HUDEP-2 (cell line): ENCODE data around the gene WIPI1.
A peak's percentile ranks its signal among the peaks of the same experiment; 100 is the strongest.
"Not testable (repeated sequence)": the region's sequence is repeated elsewhere in the genome, so short reads cannot be mapped to it uniquely, and the experiment has no call there.

ENCODE experiments used
- DNase-seq, 76 experiments: peaks; one replicate each; lab custom pipeline; 2025; ENCODE audit not compliant: unreplicated experiment in 76 of 76; lab: John Stamatoyannopoulos, UW

The WIPI1 gene, protein sequence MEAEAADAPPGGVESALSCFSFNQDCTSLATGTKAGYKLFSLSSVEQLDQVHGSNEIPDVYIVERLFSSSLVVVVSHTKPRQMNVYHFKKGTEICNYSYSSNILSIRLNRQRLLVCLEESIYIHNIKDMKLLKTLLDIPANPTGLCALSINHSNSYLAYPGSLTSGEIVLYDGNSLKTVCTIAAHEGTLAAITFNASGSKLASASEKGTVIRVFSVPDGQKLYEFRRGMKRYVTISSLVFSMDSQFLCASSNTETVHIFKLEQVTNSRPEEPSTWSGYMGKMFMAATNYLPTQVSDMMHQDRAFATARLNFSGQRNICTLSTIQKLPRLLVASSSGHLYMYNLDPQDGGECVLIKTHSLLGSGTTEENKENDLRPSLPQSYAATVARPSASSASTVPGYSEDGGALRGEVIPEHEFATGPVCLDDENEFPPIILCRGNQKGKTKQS

DNA sequence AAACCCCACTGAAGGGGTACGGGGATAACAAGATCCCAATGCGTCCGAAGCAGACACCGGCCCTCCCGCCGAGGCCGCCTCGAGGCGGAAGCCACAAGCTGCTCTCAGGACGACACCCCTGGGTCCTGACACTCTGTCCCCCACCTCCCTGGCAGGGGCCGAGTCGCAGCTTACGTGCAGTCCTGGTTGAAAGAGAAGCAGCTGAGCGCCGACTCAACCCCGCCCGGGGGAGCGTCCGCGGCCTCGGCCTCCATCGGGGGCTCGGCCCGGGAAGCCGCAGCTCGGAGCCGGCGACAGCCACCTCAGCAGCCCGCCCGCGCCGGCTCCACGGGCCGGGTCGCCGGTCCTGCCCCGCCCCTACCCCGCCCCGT lies at the start of gene WIPI1:
Gene WIPI1 (minus strand): TSS at position 329 of the 371 bp plus-strand sequence. CDS start 75 bp downstream, at position 254.
- peak in 27 of 76 experiments; percentile 15 to 75 (median 48) for DNase-seq

DNA sequence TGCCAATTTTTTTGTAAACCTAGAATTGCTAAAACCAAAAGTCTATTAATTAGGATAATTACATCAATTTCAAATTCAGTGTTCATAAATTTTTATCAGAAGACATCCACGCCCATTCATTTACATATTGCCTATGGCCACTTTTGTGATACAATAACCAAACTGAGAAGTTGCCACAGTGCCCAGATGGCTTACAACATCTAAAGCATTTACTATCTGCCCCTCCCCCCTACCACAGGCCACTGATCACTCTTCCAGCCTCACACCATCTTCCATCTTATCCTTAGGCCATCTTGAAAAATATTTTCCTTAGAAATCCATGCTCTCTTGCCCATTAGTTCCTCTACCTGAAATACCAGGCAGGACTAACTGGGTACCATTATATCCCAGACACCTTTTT lies 48.7 kb upstream of the WIPI1 start:
- no peak for DNase-seq

DNA sequence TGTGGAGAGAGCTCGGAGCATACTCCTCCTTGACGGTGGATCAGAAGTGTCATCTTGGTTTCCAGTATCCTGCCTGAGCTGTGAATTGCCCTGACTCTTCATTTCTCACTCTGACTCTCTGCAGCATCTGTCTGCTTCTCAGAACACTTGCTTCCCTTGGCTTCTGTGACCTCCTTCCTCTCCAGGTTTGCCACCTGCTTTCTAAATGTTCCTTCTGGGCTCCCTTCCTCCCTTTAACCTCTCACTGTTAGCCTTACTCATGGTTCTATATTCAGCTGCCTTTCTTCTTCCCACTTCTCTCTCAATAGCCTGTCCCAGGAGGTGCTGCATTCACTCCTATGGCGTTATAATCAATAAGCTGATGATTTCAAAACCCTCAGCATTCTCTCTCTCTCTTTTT lies 43.8 kb upstream of the WIPI1 start:
- no peak for DNase-seq

DNA sequence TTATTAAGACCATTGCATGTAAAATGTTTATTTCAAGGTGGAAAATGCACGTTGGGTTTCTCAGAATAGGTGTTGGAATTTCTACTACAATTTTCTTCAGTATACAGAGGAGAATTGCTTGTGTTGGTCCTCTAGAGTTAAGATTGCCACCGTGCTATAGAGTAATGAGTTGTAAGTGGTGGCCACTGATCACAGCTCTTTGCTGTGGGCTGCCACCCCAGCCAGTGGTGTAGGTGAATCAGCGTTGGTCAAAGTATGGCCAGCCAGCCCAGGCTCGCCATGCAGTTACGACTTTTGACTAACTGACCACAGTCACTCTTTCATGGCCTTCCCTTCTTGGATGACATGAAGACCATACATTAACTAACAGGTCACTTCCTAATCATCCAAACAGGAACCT lies 42.3 kb upstream of the WIPI1 start:
- DNase-seq, result no peak

DNA sequence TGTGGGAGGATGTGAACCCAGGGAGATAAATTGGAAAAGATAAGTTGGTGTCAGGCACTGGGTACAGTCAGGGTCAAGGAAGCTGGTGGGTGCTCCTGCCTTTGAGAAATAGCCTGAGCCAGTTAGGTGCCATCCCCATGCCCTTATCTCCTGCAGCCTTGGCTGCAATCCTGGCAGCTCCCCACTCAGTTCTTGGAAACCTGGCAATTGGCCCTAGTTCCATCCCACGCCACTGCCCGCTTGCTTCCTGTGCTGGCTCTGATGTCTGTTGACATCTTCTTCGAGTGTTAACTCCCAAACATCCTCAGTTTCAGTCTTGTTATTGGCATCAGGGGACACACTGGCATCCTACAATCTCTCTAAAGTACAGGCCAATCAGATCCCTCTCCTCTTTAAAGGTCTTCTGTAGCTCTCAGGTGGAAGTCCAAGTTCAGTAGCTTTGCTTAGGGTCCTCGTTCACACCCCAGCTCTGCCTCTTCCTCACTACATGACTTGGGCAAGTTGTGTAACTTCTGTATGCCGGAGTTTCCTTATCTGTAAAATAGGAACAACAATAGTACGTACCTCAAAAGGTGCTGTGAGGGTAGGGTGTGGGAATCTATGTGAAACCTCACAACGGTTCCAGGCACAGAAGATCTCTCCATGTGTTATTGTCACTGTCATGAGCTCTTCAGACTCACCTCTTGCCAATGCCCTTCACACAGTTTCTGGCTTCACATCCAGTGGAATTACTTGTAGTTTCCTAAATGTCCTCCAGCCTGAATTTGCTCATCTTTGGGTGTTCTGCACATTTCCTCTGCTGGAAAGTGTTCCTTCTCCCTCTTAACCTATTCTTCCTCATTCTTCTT lies 41.4 kb upstream of the WIPI1 start:
- DNase-seq, result peak in 73 of 76 experiments; percentile 13 to 89 (median 69)

DNA sequence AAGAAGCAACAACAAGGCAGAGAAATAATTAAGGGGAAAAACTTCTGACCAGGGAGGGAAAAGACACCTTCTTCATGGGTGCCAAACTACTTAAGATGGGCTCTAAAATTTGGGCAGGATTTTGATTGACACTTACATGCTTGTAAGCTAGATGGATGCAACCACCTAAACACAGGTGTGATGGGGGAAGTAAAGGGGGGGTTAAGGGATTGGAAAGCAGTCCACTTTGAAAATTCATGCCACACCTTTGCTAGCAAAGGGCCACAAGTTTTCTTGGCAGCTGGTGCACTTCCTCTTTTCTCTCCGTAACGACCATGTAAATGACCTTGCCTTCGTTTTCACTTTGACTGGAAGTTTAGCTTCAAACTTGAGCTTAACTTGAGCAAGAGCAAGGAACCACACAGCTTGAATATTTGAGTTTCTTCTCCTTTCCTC lies 40.6 kb upstream of the WIPI1 start:
- peak in 55 of 76 experiments; percentile 11 to 80 (median 45) for DNase-seq

DNA sequence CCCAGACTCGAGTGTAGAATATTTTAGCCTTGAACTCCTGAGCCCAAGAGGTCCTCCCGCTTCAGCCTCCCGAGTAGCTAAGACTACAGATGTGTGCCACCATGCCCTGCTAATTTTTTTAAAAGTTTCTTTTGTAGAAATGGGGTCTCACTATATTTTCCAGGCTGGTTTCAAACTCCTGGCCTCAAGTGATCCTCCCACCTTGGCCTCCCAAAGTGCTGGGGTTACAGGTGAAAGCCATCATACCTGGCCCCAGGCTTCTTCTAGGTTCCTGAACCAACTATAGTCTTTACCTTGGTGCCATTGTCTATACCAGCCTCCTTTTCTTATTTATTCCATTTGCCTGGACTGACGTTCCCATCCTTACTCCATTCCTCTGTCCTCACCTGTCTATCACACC lies 37.8 kb upstream of the WIPI1 start:
- no peak for DNase-seq

DNA sequence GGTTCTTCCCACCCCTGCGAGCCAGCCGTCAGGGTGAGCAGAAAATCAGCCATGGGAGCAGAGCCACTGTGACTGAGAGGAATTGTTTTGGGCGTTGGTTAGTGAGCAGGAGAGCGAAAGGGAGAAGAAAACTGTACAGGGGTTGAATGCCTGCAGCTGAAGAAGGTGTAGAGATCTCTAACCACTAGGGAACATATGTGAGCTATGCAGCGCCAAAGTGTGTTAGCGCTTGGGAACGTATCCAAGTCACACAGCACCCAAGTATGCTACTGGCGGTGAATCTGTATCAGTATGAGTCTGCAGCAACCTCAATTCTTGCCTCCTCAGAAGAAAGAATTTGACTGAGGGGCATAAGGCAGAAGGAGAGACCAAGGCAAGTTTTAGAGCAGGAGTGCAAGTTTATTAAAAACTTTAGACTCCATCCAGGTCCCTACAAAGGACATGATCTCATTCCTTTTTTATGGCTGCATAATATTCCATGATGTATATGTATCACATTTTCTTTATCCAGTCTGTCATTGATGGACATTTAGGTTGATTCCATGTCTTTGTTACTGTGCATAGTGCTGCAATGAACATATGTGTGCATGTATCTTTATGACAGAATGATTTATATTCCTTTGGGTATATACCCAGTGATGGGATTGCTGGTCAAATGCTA lies 35.2 kb upstream of the WIPI1 start:
- DNase-seq, result not testable (repeated sequence)

DNA sequence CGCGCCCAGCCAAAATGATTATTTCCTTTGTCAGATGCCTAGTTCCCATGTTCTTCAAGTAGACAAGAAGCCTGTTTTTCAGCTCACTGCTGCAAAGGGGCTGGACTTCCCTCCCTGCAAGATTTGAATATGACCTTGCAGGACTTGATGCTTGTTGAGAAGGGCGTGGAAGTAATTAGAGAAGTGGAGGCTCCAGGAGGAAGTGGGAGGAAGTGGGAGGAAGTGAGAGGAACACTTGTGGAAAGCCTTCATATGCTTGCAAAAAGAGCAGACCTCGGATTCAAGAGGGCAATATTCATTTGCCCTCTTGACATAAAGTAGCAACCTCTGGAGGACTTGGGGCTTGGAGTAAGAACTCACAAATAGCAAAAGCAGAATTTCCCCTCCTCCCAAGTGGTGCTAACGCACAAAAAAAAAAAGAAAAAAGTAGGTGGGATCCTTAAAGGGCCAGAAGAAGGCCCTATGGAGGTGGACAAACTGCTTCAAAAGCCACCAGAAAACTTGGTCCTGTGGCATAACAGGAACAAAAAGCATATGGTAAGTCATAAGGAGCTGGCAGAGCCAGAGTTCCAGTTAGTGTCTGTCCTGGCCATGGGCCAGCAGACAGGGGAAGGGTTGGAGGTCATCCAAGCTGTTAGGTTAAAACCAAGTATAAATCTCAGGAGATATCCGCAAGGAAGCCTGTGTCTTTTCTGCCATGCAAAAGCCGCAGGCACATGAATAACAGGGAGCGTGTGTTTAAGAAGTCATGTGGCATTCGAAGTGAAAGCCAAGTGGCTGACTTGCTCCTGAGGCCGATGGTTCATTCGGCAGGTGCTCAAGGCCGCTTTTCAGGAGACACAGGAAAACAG lies 34.3 kb upstream of the WIPI1 start:
- peak in 10 of 76 experiments; percentile 6 to 29 (median 20) for DNase-seq

DNA sequence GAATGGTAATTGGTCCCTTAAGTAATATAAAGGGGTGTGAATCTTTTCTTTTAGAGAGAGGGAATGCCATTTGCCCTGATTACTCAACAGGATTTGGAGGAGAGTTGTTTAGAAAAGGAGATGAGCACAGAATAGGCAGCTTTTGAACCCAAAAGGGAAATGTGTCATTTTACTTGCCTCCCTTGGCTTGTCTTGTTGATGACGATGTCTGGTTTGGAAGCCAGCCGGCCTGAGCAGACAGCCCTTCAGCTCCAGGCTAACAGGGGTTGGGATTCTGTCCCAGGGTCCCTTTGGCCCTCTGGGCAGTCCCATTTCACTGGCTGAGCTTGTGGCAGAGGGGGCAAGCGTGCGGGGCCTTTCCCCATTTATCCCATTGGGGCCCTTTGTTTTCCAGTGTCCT lies 32.6 kb upstream of the WIPI1 start:
- DNase-seq, result no peak

DNA sequence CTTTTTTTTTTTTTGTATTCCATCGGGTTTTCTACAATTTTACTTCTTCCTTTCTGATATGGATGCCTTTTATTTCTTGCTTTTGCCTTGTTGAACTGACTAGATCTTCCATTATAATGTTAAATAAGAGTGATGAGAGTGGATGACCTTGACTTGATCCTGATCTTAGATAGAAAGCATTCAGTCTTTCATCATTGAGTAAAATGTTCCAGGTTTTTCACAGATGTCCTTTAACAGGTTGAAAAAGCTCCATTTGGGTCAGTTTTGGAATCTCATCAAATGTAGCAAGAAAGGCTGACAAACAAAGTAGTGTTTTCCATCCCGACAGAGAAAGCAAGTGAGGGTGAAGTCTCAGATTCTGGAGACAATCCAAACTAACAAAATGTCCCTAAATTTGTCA lies 27.2 kb upstream of the WIPI1 start:
- no peak for DNase-seq

DNA sequence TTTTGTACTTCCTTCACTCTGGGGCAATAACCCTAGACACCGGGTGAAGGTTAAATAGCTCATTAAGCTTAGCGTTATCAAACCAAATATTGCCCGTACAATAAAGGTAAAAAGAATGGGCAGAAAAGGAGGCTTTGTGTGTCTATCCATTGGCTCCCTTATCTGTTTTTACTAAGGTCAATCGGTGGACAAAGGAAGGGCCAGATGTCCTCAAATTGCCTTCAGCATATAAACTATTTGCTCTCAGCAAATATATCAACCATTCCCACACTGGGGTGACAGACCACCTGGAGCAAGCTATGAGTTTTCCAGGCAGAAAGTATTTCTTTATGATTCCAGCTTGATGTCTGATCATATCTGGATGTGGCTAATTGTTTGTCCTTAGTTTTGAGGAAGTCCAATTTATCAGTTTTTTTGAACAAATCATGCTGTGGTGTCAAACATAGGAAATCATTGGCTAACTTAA lies 25.3 kb upstream of the WIPI1 start:
- no peak for DNase-seq

DNA sequence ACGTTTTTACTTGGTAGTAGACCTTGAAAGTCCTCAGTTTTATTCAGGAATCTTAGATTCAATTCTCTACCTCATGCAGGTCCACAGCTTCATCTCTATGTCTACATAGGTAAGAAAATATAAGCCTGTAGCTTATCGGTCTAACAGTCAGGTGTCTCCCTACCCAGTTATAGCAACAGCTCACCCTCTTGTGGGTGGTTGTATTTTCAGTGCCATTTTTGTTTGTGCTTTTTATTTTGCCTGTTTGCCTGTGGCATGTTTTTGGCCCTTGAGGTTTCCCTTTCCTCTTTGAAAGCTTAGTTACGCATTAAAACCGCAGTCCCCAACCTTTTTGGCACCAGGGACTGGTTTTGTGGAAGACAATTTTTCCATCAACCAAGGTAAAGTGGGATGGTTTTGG lies 23.6 kb upstream of the WIPI1 start:
- no peak for DNase-seq

DNA sequence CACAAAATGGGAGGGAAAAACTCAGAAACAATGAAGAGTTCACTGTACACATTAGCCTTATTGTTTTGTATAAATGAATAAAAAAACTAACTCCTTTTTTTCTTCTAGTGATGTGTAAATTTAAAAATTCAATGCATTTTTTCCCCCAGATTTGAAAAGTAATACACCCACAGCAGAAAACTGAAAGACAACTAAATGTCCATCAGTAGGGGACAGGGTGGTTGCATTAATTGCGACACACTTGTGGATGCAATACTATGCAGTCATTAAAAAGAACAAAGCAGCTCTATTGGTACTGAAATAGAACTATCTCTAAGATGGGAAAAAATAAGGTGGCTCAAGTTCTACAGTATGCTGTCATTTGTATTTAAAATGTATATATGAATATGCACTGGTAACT lies 13.7 kb upstream of the WIPI1 start:
- DNase-seq, result no peak

DNA sequence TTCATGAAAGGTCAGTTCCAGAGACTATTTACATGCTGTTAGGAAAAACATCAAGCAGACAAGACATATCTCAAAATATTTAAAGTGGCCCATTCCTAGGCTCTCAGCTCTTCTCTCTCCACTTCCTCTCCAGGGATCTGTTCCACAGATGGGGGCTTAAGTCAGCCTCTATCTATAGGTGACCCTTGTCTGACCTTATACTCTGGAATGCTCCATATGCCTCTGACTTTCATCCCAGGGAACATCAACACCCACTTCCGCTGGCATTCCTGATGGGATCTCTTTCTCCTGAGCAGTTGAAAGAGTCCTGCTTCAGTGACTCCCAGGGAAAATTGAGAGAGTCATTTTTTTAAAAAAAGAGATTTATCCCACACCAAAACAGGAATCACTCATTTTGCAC lies 11.5 kb upstream of the WIPI1 start:
- no peak for DNase-seq

DNA sequence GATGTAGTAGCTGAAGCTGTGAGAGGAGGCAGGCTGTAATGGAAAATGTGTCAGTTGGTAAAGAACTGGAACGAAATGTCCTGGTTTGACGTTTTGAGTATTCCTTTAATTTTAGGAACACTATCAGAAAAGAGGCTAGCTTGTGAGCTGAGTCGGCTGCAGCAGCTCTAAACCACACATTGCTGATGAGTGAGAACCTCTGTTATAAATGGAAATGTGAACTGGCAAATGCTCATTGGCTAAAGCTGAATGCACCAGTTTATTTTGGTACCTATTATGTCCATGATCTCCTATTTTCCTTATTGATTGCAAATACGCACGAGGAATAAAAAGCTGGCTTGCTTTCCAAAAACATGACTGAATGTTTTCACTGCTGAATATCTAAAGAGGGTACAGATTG lies 11.0 kb upstream of the WIPI1 start:
- DNase-seq, result no peak

DNA sequence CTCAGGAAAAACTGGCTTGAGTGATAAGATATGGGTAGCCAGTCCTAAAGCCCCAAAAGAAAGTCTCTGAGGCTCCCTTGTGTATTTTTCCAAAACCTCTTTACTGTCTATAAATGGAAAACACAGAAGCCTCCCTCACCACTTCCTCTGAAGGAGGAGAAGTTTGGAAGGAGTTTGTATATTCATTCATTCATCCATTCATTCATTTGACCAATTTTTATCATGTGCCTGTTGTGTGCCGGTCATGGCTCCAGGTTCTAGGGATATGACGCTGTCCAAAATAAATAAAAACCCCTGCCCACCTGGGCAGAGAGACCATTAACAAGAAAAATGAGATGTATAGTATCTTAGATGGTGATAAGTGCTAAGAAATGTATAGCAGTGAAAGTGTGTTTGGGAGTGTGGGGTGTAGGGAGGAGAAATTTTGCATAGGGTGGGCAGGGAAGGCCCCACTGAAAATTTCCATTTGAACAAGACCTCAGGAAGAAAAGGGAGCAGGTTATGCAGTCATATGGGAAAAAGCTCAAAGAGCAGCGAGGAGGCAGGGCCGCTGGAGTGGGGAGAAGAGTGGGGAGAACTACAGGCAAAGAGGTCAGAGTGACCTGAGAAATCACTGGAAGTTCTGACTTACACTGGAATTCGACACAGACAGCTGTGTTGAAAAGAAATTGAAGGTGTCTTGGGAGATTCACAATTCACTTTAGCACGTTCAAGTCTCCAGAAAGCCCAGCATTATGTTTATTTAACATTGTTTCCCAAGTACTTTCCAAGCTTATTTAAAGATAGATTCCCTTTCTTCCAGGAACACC lies 6.1 kb upstream of the WIPI1 start:
- no peak for DNase-seq

DNA sequence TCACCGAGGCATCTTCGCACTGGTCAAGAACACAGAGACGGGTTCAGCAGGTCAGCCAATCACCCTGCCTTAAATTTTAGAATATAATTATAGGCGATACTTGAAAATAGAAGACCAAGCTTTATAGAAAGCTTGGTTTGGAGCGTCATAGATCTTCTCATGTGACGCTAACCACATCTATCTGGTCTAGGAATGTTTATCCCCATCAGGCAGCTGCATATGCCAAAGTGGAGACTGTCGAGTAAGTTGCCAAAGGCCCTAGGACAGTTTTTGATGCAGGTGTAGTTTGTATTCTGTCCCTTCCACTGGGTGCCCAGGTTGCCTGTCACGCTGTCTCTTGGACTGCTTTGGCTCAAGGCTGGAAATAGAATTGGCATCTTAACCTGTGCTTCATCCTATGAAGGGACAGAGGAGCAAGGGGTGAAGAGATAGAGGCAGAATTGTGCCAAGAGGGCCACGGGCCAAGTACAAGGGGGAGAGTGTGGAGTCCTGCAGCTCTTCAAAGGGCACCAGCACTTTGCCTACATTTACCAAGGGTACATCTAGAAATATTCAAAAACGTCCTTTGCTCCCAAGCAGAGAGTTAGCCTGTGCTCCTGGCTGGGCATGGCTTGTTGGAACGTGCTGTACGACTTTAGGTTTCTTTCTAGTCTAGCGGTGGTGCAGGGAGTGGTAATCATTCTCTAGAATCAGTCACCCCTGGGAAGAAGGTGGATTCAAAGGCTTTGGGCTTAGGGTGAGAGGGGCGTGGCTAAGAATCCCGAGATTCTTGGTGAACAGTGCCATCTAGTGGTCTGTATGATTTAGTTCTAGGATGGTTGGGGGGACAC lies 5.3 kb upstream of the WIPI1 start:
- DNase-seq, result peak in 68 of 76 experiments; percentile 7 to 85 (median 58)
